ENCODE results near the gene SCN9A.

DNA sequence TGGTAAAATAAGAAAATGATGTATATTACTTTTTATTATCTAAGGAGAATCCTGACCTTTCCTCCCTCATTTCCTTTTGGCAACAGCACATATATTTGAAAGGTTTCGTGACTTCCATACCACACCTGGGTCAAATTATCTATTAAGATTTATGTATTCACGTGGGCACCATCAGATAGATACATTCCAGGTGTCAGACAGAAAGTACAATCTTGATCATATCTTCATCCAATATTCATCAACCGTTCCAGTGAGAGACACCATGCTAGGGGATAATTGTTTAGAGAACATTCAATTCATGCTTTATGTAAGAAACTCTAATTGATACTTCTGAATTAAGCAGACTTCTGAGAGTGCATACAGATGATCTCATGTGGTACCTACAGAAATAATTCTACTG is 73.7 kb downstream of the SCN9A start:
- TF ChIP-seq KLF1 (tag; IDR thresholded peaks at IDR 0.05) (no peak), NCOR1 (IDR thresholded peaks at IDR 0.05) (no peak), RB1 (IDR thresholded peaks at IDR 0.05; ENCODE audit: low read depth) (no peak), GABPB1 (CRISPR knock-in tag; IDR thresholded peaks at IDR 0.05) (no peak), ZNF830 (CRISPR knock-in tag; IDR thresholded peaks at IDR 0.05) (no peak), ESRRA (IDR thresholded peaks at IDR 0.05; ENCODE audit: borderline replicate concordance, low read depth) (no peak), PCBP1 (IDR thresholded peaks at IDR 0.05; ENCODE audit: low read depth, low read length, poor library complexity, severe bottlenecking) (no peak)
- TF ChIP-seq, protein P1, sequence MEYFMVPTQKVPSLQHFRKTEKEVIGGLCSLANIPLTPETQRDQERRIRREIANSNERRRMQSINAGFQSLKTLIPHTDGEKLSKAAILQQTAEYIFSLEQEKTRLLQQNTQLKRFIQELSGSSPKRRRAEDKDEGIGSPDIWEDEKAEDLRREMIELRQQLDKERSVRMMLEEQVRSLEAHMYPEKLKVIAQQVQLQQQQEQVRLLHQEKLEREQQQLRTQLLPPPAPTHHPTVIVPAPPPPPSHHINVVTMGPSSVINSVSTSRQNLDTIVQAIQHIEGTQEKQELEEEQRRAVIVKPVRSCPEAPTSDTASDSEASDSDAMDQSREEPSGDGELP (CRISPR knock-in tag; IDR thresholded peaks at IDR 0.05; ENCODE audit: borderline replicate concordance): no peak
- TF ChIP-seq, protein P2, sequence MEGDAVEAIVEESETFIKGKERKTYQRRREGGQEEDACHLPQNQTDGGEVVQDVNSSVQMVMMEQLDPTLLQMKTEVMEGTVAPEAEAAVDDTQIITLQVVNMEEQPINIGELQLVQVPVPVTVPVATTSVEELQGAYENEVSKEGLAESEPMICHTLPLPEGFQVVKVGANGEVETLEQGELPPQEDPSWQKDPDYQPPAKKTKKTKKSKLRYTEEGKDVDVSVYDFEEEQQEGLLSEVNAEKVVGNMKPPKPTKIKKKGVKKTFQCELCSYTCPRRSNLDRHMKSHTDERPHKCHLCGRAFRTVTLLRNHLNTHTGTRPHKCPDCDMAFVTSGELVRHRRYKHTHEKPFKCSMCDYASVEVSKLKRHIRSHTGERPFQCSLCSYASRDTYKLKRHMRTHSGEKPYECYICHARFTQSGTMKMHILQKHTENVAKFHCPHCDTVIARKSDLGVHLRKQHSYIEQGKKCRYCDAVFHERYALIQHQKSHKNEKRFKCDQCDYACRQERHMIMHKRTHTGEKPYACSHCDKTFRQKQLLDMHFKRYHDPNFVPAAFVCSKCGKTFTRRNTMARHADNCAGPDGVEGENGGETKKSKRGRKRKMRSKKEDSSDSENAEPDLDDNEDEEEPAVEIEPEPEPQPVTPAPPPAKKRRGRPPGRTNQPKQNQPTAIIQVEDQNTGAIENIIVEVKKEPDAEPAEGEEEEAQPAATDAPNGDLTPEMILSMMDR (IDR thresholded peaks at IDR 0.05 in 2 of 3, conservative IDR thresholded peaks at IDR 0.05 in 1 of 3; ENCODE audit: insufficient read depth in 2 of 3, low read depth in 1 of 3, low read length in 3 of 3): no peak
- TF ChIP-seq, protein P3, sequence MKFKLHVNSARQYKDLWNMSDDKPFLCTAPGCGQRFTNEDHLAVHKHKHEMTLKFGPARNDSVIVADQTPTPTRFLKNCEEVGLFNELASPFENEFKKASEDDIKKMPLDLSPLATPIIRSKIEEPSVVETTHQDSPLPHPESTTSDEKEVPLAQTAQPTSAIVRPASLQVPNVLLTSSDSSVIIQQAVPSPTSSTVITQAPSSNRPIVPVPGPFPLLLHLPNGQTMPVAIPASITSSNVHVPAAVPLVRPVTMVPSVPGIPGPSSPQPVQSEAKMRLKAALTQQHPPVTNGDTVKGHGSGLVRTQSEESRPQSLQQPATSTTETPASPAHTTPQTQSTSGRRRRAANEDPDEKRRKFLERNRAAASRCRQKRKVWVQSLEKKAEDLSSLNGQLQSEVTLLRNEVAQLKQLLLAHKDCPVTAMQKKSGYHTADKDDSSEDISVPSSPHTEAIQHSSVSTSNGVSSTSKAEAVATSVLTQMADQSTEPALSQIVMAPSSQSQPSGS (CRISPR knock-in tag; IDR thresholded peaks at IDR 0.05): no peak
- TF ChIP-seq, protein P4, sequence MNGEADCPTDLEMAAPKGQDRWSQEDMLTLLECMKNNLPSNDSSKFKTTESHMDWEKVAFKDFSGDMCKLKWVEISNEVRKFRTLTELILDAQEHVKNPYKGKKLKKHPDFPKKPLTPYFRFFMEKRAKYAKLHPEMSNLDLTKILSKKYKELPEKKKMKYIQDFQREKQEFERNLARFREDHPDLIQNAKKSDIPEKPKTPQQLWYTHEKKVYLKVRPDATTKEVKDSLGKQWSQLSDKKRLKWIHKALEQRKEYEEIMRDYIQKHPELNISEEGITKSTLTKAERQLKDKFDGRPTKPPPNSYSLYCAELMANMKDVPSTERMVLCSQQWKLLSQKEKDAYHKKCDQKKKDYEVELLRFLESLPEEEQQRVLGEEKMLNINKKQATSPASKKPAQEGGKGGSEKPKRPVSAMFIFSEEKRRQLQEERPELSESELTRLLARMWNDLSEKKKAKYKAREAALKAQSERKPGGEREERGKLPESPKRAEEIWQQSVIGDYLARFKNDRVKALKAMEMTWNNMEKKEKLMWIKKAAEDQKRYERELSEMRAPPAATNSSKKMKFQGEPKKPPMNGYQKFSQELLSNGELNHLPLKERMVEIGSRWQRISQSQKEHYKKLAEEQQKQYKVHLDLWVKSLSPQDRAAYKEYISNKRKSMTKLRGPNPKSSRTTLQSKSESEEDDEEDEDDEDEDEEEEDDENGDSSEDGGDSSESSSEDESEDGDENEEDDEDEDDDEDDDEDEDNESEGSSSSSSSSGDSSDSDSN (IDR thresholded peaks at IDR 0.05; ENCODE audit: borderline replicate concordance in 1 of 2, low read depth in 2 of 2, low read length in 2 of 2): no peak
